Measurements from ENCODE around the gene WRAP53.

WRAP53 gene

GRCh38 chr17:7710301-7710700 lies 22.0 kb downstream of the WRAP53 start:
- DNase-seq = no peak

- no peak for DNase-seq
Measured at GRCh38 chr17:7711051-7711755, 22.9 kb downstream of the WRAP53 start.

GRCh38 chr17:7712111-7712771 lies 24.0 kb downstream of the WRAP53 start:
- DNase-seq = no peak

GRCh38 chr17:7713782-7714181 lies 25.5 kb downstream of the WRAP53 start:
- DNase-seq = no peak

- no peak for DNase-seq
Measured at GRCh38 chr17:7714721-7715594, 26.7 kb downstream of the WRAP53 start.

GRCh38 chr17:7715936-7716886 lies 27.9 kb downstream of the WRAP53 start:
- DNase-seq = no peak

GRCh38 chr17:7716901-7717755 lies 28.9 kb downstream of the WRAP53 start, which contains the start of gene DNAH2:
DNAH2 (plus strand) TSS chr17:7717744; CDS start chr17:7719735, 1,991 bp downstream.
- DNase-seq = peak; percentile 7

GRCh38 chr17:7717756-7718350 lies 29.6 kb downstream of the WRAP53 start:
- DNase-seq = no peak

GRCh38 chr17:7719661-7720060 lies 31.4 kb downstream of the WRAP53 start:
- no peak for DNase-seq

- no peak for DNase-seq
Measured at GRCh38 chr17:7720125-7720524, 31.8 kb downstream of the WRAP53 start.

GRCh38 chr17:7721612-7722011 lies 33.3 kb downstream of the WRAP53 start:
- DNase-seq = no peak

GRCh38 chr17:7727886-7728285 lies 39.6 kb downstream of the WRAP53 start:
- no peak for DNase-seq

- no peak for DNase-seq
Measured at GRCh38 chr17:7729816-7730215, 41.5 kb downstream of the WRAP53 start.

- no peak for DNase-seq
Measured at GRCh38 chr17:7732981-7733539, 44.8 kb downstream of the WRAP53 start.

GRCh38 chr17:7737601-7738000 lies 49.3 kb downstream of the WRAP53 start:
- no peak for DNase-seq

GRCh38 chr17:7739746-7740145 lies 51.5 kb downstream of the WRAP53 start:
- DNase-seq = no peak

- DNase-seq = no peak
Measured at GRCh38 chr17:7740481-7741001, 52.3 kb downstream of the WRAP53 start.

- DNase-seq = no peak
Measured at GRCh38 chr17:7742729-7743128, 54.5 kb downstream of the WRAP53 start.

GRCh38 chr17:7744416-7744815 lies 56.1 kb downstream of the WRAP53 start:
- no peak for DNase-seq

All from effector CD8-positive, alpha-beta T cell (primary cell).